Measurements from ENCODE around the gene DCUN1D4. TPM values are rescaled to one million over a fixed set of nuclear protein-coding genes. Genes with fewer than 3 reads are reported as not detected.

DCUN1D4 gene
- total RNA-seq, 1 experiment from 2014 or later = 50.2 TPM

- no peak for TF ChIP-seq ZBTB33 (IDR thresholded peaks at IDR 0.05; ENCODE audit: extremely low read depth, insufficient replicate concordance, low read length)
- TF ChIP-seq EZH2phosphoT487 (IDR thresholded peaks at IDR 0.05; ENCODE audit: borderline replicate concordance) = no peak
- no peak for TF ChIP-seq ZNF274 (IDR thresholded peaks at IDR 0.05; ENCODE audit: low read depth, low read length)
- no peak for TF ChIP-seq SP1 (IDR thresholded peaks at IDR 0.05; ENCODE audit: low read depth)
- TF ChIP-seq CEBPB (IDR thresholded peaks at IDR 0.05; ENCODE audit: low read depth) = no peak
- TF ChIP-seq RAD21 (IDR thresholded peaks at IDR 0.05; ENCODE audit: low read depth) = no peak
- TF ChIP-seq SRF (IDR thresholded peaks at IDR 0.05; ENCODE audit: low read depth) = no peak
Measured at GRCh38 chr4:51859476-51860031, 16.6 kb downstream of the DCUN1D4 start (continued).

- ChIA-PET RAD21 (ENCODE audit: low non-redundant PET in 1 of 2, low total read pairs in 2 of 2, uncharacterized antibody in 2 of 2, unreplicated experiment in 2 of 2) (no interaction called here), CTCF (no interaction called here)
- no peak for ATAC-seq
Measured at GRCh38 chr4:51862199-51862598, 19.2 kb downstream of the DCUN1D4 start.

More at GRCh38 chr4:51862199-51862598, 19.2 kb downstream of the DCUN1D4 start:
- H3K4me3 ChIP-seq (replicated peaks in 1 of 2; ENCODE audit: low read depth in 1 of 2, low read length in 2 of 2) = no peak overlapping the region
- DNase-seq (ENCODE audit: low read depth, low spot score) = no peak
- TF ChIP-seq SIN3A (IDR thresholded peaks at IDR 0.05; ENCODE audit: low read depth) = no peak
- H3K9me3 ChIP-seq (ENCODE audit: control insufficient read depth in 1 of 2, insufficient read depth in 1 of 2, low read depth in 1 of 2, low read length in 2 of 2) = no peaks in the 10 kb centered on the region
- H3K79me2 ChIP-seq (ENCODE audit: insufficient read depth, low read length) = peaks cover 45% of the 10 kb centered on the region
- intact Hi-C loops (cut with micrococcal nuclease) = no loop called here
- H4K20me1 ChIP-seq (ENCODE audit: insufficient read depth) = peaks cover 4% of the 10 kb centered on the region; the same call in 1 of the 2 replicates
- no peak overlapping the region for H3K9ac ChIP-seq (ENCODE audit: low read length)
- H3K27me3 ChIP-seq (ENCODE audit: insufficient read depth, low read length) = no peaks in the 10 kb centered on the region
- BruUV-seq (replicated peaks) = no TSS peak
- H2AFZ ChIP-seq (ENCODE audit: low read depth, low read length, poor library complexity, severe bottlenecking) = no peak overlapping the region
- H3K4me1 ChIP-seq (ENCODE audit: control insufficient read depth in 1 of 2, insufficient read depth in 2 of 2, low read length in 2 of 2) = no peaks in the 10 kb centered on the region
- no peak overlapping the region for H3K4me2 ChIP-seq (ENCODE audit: low read length)
- POLR2A ChIA-PET = no interaction called here
- peaks cover 20 to 21% of the 10 kb centered on the region in 2 experiments; a peak in 3 of 4 replicates for H3K36me3 ChIP-seq (ENCODE audit: control insufficient read depth in 1 of 2, insufficient read depth in 2 of 2, low read length in 2 of 2)
- H3K27ac ChIP-seq (ENCODE audit: low read depth, low read length) = no peak overlapping the region
- H3K9me2 ChIP-seq (ENCODE audit: insufficient read depth) = no peaks in the 10 kb centered on the region
